RWPE2 (cell line): Measurements from ENCODE around the gene NTN1.

ENCODE experiments used
- ATAC-seq: fragments of 200-7000 bp; cut with Tn5 transposase; 3 replicates; pipeline ENCODE4 v1.9.1; 2021; ENCODE audit warnings: low read depth
- DNase-seq: peaks from one replicate; pipeline ENCODE4 v3.0.0-alpha.2; 2020; ENCODE audit warnings: low spot score
- H3K27ac ChIP-seq: fragments of 450-650 bp; 2 replicates; pipeline ENCODE4 v1.5.1; 2017; ENCODE audit warnings: mild to moderate bottlenecking; ENCODE audit not compliant: poor library complexity, severe bottlenecking
- H3K27me3 ChIP-seq: fragments of 250-450 bp; sonication (Bioruptor Pico); 2 replicates; pipeline ENCODE4 v1.5.1; 2021; ENCODE audit warnings: mild to moderate bottlenecking, moderate library complexity; ENCODE audit not compliant: insufficient read depth, poor library complexity, severe bottlenecking
- H3K36me3 ChIP-seq: fragments of 250-450 bp; sonication (Bioruptor Pico); 2 replicates; pipeline ENCODE4 v1.5.1; 2020; ENCODE audit warnings: low read depth, mild to moderate bottlenecking, moderate library complexity
- H3K4me1 ChIP-seq: fragments of 250-450 bp; sonication (Bioruptor Pico); 2 replicates; pipeline ENCODE4 v1.5.1; 2021; ENCODE audit warnings: mild to moderate bottlenecking, moderate library complexity; ENCODE audit not compliant: insufficient read depth, poor library complexity, severe bottlenecking
- H3K4me3 ChIP-seq: fragments of 250-450 bp; sonication (Bioruptor Pico); 2 replicates; pipeline ENCODE4 v1.5.1; 2021; ENCODE audit warnings: mild to moderate bottlenecking, moderate library complexity; ENCODE audit not compliant: severe bottlenecking
- H3K9me3 ChIP-seq: fragments of 250-450 bp; sonication (Bioruptor Pico); 2 replicates; pipeline ENCODE4 v1.5.1; 2021; ENCODE audit warnings: mild to moderate bottlenecking, moderate library complexity; ENCODE audit not compliant: severe bottlenecking
- CTCF ChIP-seq: fragments of 450-650 bp; IDR thresholded peaks from one replicate; pipeline ENCODE4 v1.5.1; 2017; ENCODE audit warnings: mild to moderate bottlenecking, moderate library complexity; ENCODE audit not compliant: poor library complexity, severe bottlenecking

The NTN1 gene

GRCh38 chr17:9064311-9064834, 43.1 kb downstream of the NTN1 start:
- Histone ChIP-seq H3K9me3 (no peaks in the 10 kb centered on the region), H3K4me3 (no peak overlapping the region), H3K36me3 (no peaks in the 10 kb centered on the region), H3K27ac (no peak overlapping the region), H3K4me1 (peaks cover 3% of the 10 kb centered on the region), H3K27me3 (no peaks in the 10 kb centered on the region)
- TF ChIP-seq CTCF = no peak
- ATAC-seq (no peak), DNase-seq (no peak)

GRCh38 chr17:9071016-9071415, 49.7 kb downstream of the NTN1 start:
- no peaks in the 10 kb centered on the region for H3K4me1 ChIP-seq

GRCh38 chr17:9071811-9072498, 50.6 kb downstream of the NTN1 start:
- TF ChIP-seq CTCF = no peak
- H3K4me1 ChIP-seq = no peaks in the 10 kb centered on the region
- no peaks in the 10 kb centered on the region for H3K9me3 ChIP-seq
- no peaks in the 10 kb centered on the region for H3K36me3 ChIP-seq
- ATAC-seq = no peak
- H3K4me3 ChIP-seq = no peak overlapping the region
- no peak for DNase-seq
- no peaks in the 10 kb centered on the region for H3K27me3 ChIP-seq
- H3K27ac ChIP-seq = no peak overlapping the region

More at GRCh38 chr17:9071016-9071415, 49.7 kb downstream of the NTN1 start:
- Histone ChIP-seq H3K27ac (no peak overlapping the region), H3K27me3 (no peaks in the 10 kb centered on the region), H3K36me3 (no peaks in the 10 kb centered on the region), H3K4me3 (no peak overlapping the region), H3K9me3 (no peaks in the 10 kb centered on the region)
- ATAC-seq = no peak
- no peak for TF ChIP-seq CTCF
- no peak for DNase-seq

- no peak for TF ChIP-seq CTCF
Observed at GRCh38 chr17:9072696-9073339, 51.5 kb downstream of the NTN1 start.

GRCh38 chr17:9074131-9074530, 52.8 kb downstream of the NTN1 start:
- Histone ChIP-seq H3K36me3 (no peaks in the 10 kb centered on the region), H3K27ac (no peak overlapping the region), H3K9me3 (no peaks in the 10 kb centered on the region), H3K4me3 (no peak overlapping the region), H3K27me3 (no peaks in the 10 kb centered on the region), H3K4me1 (no peaks in the 10 kb centered on the region)
- TF ChIP-seq CTCF = no peak
- DNase-seq = no peak
- ATAC-seq = no peak

More at GRCh38 chr17:9072696-9073339, 51.5 kb downstream of the NTN1 start:
- Histone ChIP-seq H3K9me3 (no peaks in the 10 kb centered on the region), H3K27me3 (no peaks in the 10 kb centered on the region), H3K4me1 (no peaks in the 10 kb centered on the region), H3K36me3 (no peaks in the 10 kb centered on the region), H3K27ac (no peak overlapping the region), H3K4me3 (no peak overlapping the region)
- DNase-seq (no peak), ATAC-seq (no peak)
